ENCODE measurements around the gene GPI. TPM values are rescaled to one million over a fixed set of nuclear protein-coding genes. Genes with fewer than 3 reads are reported as not detected.

Gene GPI
- total RNA-seq, 2 experiments from 2014 or later, result 658 to 662 TPM

DNA sequence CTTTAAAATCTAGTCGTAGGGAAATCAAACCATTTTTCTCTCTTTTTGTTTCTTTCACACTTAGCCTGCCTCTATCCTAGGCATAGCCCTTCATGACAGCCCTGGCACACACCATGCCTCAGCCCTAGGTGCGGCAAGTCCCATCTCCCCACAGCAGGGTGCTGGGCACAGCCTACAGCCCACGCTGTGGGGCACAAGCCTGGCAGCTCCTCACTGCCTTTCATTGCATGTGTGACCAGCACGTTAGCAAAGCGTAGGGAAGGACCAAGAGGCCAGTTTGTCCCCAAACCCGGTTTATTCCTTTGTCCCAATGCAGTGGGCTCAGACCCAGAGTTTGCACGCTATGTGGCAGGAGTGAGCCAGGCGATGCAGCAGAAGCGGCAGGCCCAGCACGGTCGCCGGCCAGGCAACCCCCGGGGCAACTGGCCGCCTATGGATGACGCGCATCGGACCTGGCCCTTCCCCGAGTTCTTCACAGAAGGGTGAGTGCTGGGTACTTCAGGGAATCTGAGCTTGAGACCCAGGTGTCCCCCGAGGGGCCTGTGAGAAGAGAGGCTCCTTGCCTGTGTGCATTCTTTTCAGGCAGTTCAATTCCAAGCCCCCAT, 17.3 kb upstream of the GPI start:
- ChIA-PET CTCF (interaction anchor here (1.7 to 3.7 kb wide), 2 partner anchors 10 to 12 kb away, joined by 4 to 15 read pairs; no protein-coding TSS in a partner anchor), POLR2A (no interaction called here)
- DNase-seq, result no peak
- Mint-ChIP-seq H3K36me3 (ENCODE audit: low read depth) (peaks cover 22% of the 10 kb centered on the region), H3K27me3 (no peaks in the 10 kb centered on the region), H3K4me3 (no peak overlapping the region), H3K4me1 (peaks cover 39% of the 10 kb centered on the region), H3K27ac (no peak overlapping the region), H3K9me3 (no peaks in the 10 kb centered on the region)

DNA sequence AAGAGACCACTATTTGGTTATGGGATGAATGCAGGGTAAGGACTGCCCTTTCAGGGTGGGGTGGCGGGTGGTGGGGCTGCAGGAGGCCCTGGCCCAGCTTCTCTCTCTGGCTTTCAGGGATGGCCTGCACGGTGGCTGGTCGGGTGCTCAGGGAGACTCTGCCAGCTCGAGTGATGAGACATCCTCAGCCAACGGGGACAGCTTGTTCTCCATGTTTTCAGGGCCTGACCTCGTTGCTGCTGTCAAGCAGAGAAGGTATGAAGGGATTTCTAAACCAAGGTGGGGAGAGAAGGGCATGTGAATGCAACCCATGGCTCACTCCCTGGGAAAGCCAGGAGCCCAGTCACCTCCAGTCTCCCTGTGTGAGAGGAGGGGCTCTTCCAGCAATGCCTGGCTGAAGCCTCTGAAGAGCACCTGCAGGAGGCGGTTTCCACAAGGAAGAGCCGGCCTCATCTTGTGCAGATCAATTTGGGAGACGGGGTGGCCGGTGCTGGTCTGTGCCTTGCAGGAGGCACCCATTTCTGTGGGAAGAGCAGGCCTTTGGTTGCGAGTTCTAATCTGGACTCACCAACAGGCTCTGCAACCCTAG, 16.0 kb upstream of the GPI start:
- peaks cover 39% of the 10 kb centered on the region for H3K4me1 Mint-ChIP-seq

DNA sequence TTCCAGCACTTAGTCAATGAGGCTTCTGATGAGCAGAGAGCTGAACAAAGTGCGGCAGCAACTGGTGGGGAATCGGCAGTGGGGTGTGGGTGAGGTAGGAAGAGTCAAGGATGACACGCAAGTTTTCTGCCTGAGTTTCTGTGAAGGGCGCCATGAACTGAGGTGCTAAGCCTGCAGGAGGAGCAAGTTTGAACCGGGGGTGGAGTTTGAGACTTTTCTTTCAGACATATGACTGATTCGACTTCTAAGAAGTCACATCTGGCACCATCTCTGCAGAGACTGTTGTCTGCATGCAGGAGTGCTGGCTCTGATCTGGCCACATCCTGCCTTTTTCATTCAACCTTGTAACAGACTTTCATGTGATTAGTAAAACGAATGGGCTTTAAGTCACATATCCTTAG, 14.8 kb upstream of the GPI start:
- CTCF ChIA-PET, result interaction anchor here (1.6 to 3.7 kb wide), 2 partner anchors 9 to 15 kb away, joined by 5 to 15 read pairs; no protein-coding TSS in a partner anchor
- H3K36me3 Mint-ChIP-seq (ENCODE audit: low read depth), result peaks cover 22% of the 10 kb centered on the region
- H3K27me3 Mint-ChIP-seq, result no peaks in the 10 kb centered on the region
- no peaks in the 10 kb centered on the region for H3K9me3 Mint-ChIP-seq
- H3K4me3 Mint-ChIP-seq, result peak overlapping the region; percentile 26
- POLR2A ChIA-PET, result interaction anchor here (0.9 to 2.7 kb wide), 9 partner anchors 10 to 122 kb away, joined by 3 to 20 read pairs (median 4); partner anchors contain the start of gene GPI
- DNase-seq, result peak; percentile 86
- peak overlapping the region; percentile 97 for H3K27ac Mint-ChIP-seq
- peaks cover 39% of the 10 kb centered on the region for H3K4me1 Mint-ChIP-seq

More for the DNA sequence above, 16.0 kb upstream of the GPI start:
- Mint-ChIP-seq H3K9me3 (no peaks in the 10 kb centered on the region), H3K27ac (peak overlapping the region; percentile 97), H3K4me3 (no peak overlapping the region), H3K27me3 (no peaks in the 10 kb centered on the region), H3K36me3 (ENCODE audit: low read depth) (peaks cover 19% of the 10 kb centered on the region)
- ChIA-PET POLR2A (interaction anchor here (1.0 to 2.7 kb wide), 4 partner anchors 11 to 86 kb away, joined by 3 to 20 read pairs (median 4); no protein-coding TSS in a partner anchor), CTCF (interaction anchor here (0.6 to 3.7 kb wide), 2 partner anchors 10 to 571 kb away, joined by 3 to 15 read pairs; no protein-coding TSS in a partner anchor)
- no peak for DNase-seq

DNA sequence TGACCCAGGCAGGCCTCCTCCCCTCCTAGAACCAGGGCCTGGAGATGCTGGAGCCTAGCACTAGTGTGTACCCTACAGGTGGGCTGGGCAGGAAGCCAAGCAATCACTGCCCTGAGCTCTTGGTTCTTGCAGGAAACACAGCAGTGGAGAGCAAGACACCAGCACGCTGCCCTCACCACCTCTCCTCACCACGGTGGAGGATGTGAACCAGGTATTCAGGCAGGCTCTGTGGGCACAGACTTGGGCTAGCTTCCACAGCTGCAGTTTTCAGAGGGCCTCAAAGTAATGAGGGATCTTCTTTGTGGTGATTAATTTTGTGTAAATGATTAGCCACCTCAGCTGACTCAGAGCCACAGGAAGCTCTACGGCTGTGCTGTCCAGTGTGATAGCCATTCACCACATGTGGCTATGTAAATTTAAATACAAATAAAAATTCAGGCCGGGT, 13.6 kb upstream of the GPI start:
- CTCF ChIA-PET, result interaction anchor here (0.8 to 3.7 kb wide), 3 partner anchors 8 to 16 kb away, joined by 3 to 15 read pairs (median 5); no protein-coding TSS in a partner anchor
- DNase-seq, result peak; percentile 68
- POLR2A ChIA-PET, result interaction anchor here (1.0 to 2.7 kb wide), 7 partner anchors 8 to 179 kb away, joined by 3 to 20 read pairs (median 6); partner anchors contain the start of genes GPI, LSM14A and UBA2
- no peaks in the 10 kb centered on the region for H3K27me3 Mint-ChIP-seq
- H3K36me3 Mint-ChIP-seq (ENCODE audit: low read depth), result peaks cover 13% of the 10 kb centered on the region
- peak overlapping the region; percentile 17 for H3K4me3 Mint-ChIP-seq
- peak overlapping the region; percentile 97 for H3K27ac Mint-ChIP-seq
- H3K9me3 Mint-ChIP-seq, result no peaks in the 10 kb centered on the region
- peaks cover 32% of the 10 kb centered on the region for H3K4me1 Mint-ChIP-seq

DNA sequence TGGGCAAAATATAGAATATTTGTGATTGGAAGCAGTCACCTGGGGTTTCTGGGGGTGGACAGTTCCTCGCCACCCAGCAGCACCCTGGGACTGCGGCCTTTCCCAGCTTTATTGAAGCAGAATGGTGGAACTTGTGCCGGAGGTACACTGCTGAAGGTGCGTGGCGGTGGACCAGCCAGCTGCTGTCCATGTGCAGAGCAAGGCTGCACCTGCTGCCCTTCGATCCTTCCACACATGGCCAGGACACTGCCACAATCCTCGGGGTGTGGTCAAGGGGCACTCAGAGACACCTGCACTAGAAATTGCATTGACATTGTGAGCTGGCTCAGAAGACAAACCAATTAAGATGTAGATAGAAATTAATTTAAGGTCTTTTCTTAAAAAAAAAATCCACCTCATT, 11.4 kb upstream of the GPI start:
- ChIA-PET POLR2A (interaction anchor here (1.1 to 1.5 kb wide), 4 partner anchors 12 to 182 kb away, joined by 3 to 4 read pairs (median 3); partner anchors contain the start of genes LSM14A and UBA2), CTCF (no interaction called here)
- no peak for DNase-seq

DNA sequence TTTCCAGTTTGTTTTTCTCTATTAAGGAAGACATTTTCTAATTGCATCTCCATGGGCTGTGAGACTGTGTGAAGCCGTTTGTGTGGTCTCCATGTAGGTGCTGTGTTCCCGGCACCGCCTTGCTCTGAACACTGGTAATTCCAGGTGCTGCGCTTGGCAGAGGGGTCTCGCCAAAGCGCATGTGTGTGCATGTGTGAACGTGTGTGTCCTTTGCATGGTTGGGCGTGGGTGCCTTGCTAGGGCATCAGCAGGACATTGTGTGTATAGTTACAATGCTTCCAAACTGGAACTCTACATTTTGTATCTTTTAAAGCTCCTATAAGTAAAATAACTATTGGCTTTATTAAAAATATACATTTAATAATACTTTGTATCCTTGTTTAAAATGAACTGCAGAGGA, 9.8 kb upstream of the GPI start:
- no peak for DNase-seq
- peaks cover 14% of the 10 kb centered on the region for H3K36me3 Mint-ChIP-seq (ENCODE audit: low read depth)
- ChIA-PET CTCF (interaction anchor here (0.8 kb wide), 1 partner anchor 9 kb away, joined by 3 read pairs; no protein-coding TSS in a partner anchor), POLR2A (interaction anchor here (1.5 kb wide), 1 partner anchor 11 kb away, joined by 5 read pairs; no protein-coding TSS in a partner anchor)
- H3K4me1 Mint-ChIP-seq, result peaks cover 44% of the 10 kb centered on the region
- no peaks in the 10 kb centered on the region for H3K27me3 Mint-ChIP-seq
- no peaks in the 10 kb centered on the region for H3K9me3 Mint-ChIP-seq
- H3K4me3 Mint-ChIP-seq, result no peak overlapping the region
- H3K27ac Mint-ChIP-seq, result no peak overlapping the region

More for the DNA sequence above, 11.4 kb upstream of the GPI start:
- Mint-ChIP-seq H3K36me3 (ENCODE audit: low read depth) (peaks cover 17% of the 10 kb centered on the region), H3K4me1 (peaks cover 43% of the 10 kb centered on the region), H3K27me3 (no peaks in the 10 kb centered on the region), H3K9me3 (no peaks in the 10 kb centered on the region), H3K27ac (no peak overlapping the region), H3K4me3 (no peak overlapping the region)

DNA sequence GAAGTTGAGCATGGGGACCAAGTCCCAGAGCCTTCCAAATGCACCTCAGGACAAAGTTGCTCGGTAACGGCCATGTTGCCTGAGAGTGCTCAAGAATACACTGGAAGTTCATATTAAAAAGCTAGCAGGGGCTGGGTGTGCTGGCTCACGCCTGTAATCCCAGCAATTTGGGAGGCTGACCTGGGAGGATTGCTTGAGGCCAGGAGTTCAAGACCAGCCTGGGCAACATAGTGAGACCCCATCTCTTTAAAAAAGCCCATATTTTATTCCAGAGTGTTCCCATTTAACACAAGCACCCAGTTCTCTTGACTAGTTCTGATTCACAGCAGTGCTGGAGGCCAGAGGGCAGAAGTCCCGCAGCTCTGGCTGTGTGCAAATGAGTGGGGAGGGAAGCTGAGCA, 8.1 kb upstream of the GPI start:
- Mint-ChIP-seq H3K4me3 (no peak overlapping the region), H3K9me3 (no peaks in the 10 kb centered on the region), H3K4me1 (peaks cover 38% of the 10 kb centered on the region), H3K27ac (no peak overlapping the region), H3K27me3 (no peaks in the 10 kb centered on the region), H3K36me3 (ENCODE audit: low read depth) (peaks cover 11% of the 10 kb centered on the region)
- ChIA-PET CTCF (no interaction called here), POLR2A (interaction anchor here (1.1 to 3.6 kb wide), 3 partner anchors 10 to 186 kb away, joined by 3 to 19 read pairs (median 5); partner anchors contain the start of gene LSM14A)
- no peak for DNase-seq

DNA sequence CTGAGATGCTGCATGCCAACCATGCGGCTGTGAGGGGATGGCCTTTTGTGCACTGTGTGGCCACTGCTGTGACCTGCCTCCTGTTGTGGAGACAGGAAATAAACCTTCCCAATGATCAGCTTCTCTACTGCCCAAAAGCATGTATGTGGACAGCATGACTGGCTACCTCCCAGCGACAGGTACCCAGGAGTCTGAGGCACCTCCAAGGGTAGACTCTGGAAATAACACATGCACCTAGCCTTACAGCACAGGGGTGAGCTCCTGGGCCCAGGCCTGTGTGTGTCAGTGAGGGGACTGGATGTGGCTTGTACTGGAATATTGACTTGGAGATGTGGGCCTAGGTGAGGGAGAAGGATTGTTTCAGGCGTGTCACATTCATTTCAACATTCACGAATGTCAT, 7.6 kb upstream of the GPI start:
- Mint-ChIP-seq H3K27me3 (no peaks in the 10 kb centered on the region), H3K9me3 (no peaks in the 10 kb centered on the region), H3K36me3 (ENCODE audit: low read depth) (peaks cover 11% of the 10 kb centered on the region), H3K27ac (peak overlapping the region; percentile 77), H3K4me1 (peaks cover 37% of the 10 kb centered on the region), H3K4me3 (no peak overlapping the region)
- ChIA-PET CTCF (no interaction called here), POLR2A (interaction anchor here (1.1 to 3.6 kb wide), 2 partner anchors 138 to 186 kb away, joined by 3 to 19 read pairs; partner anchors contain the start of gene LSM14A)
- no peak for DNase-seq

DNA sequence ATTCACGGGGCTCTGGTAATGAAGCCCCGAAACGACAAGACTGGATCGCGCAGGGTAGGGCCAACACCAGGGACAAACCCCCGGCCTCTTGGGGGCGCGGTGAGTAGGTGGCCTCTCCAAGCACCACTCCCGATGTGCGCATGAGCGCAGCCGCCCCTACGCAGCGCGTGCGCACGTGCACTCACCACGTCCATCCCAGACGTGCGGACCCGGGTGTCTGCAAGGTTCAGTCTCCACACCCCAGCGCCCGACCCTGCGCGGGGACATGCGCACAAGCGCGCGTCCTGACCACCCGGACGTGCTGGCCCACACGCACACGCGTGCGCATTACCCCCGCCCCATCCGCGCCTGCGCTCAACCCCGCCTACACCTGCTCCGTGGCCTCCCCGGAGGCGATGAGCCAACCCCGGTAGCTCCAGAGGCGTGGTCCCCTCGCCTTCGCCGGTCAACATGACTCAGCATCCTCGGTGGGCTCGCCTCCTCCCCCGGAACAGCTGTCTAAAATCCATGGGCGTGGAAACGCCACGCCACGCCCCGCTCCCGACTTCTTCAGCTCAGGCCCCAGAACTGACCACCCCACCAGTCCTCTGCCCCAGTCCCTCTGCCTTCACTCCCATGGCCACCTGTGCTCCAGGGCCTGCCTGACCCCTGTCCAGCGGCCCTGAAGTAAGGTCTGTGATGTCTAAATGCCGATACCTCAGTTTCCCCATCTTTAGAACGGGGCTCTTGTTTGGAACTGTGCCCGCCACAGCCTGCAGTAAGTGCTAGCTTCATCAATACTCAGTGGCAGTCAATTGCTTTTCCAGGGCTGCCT, 5.6 kb upstream of the GPI start:
- Mint-ChIP-seq H3K9me3 (no peaks in the 10 kb centered on the region), H3K27ac (peak overlapping the region; percentile 90), H3K36me3 (ENCODE audit: low read depth) (peaks cover 11% of the 10 kb centered on the region), H3K27me3 (no peaks in the 10 kb centered on the region), H3K4me3 (peak overlapping the region; percentile 83), H3K4me1 (peaks cover 50% of the 10 kb centered on the region)
- DNase-seq, result peak; percentile 98
- CTCF ChIA-PET, result interaction anchor here (0.6 to 2.8 kb wide), 16 partner anchors 8 to 1651 kb away, joined by 3 to 15 read pairs (median 4); no protein-coding TSS in a partner anchor
- POLR2A ChIA-PET, result interaction anchor here (1.0 to 3.6 kb wide), 6 partner anchors 9 to 188 kb away, joined by 3 to 20 read pairs (median 12); partner anchors contain the start of genes LSM14A and UBA2

DNA sequence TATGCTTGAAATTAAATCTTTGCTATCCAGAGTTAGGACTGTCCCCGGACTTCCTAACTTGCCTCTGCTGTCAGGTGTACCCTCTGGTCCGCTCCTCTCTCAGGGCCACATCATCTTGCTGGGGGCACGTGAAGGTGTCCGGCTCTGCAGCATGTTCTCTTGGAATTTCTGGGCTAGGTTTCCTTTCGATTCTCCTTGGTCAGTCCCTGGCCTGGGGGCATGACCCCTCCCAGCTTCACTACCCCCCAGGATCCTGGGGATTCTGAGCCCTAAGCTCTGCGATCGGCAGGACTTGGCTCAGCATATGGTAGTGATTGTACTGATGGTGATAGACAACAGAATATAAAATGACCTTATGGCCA, 5.1 kb upstream of the GPI start:
- no peak for DNase-seq
- ChIA-PET CTCF (interaction anchor here (0.7 to 2.8 kb wide), 12 partner anchors 9 to 188 kb away, joined by 3 to 15 read pairs (median 4); no protein-coding TSS in a partner anchor), POLR2A (interaction anchor here (1.4 to 3.6 kb wide), 5 partner anchors 9 to 189 kb away, joined by 4 to 20 read pairs (median 14); partner anchors contain the start of genes LSM14A and UBA2)
- H3K27ac Mint-ChIP-seq, result peak overlapping the region; percentile 90
- peaks cover 11% of the 10 kb centered on the region for H3K36me3 Mint-ChIP-seq (ENCODE audit: low read depth)
- no peaks in the 10 kb centered on the region for H3K27me3 Mint-ChIP-seq
- H3K4me1 Mint-ChIP-seq, result peaks cover 55% of the 10 kb centered on the region
- H3K9me3 Mint-ChIP-seq, result no peaks in the 10 kb centered on the region
- peak overlapping the region; percentile 83 for H3K4me3 Mint-ChIP-seq

DNA sequence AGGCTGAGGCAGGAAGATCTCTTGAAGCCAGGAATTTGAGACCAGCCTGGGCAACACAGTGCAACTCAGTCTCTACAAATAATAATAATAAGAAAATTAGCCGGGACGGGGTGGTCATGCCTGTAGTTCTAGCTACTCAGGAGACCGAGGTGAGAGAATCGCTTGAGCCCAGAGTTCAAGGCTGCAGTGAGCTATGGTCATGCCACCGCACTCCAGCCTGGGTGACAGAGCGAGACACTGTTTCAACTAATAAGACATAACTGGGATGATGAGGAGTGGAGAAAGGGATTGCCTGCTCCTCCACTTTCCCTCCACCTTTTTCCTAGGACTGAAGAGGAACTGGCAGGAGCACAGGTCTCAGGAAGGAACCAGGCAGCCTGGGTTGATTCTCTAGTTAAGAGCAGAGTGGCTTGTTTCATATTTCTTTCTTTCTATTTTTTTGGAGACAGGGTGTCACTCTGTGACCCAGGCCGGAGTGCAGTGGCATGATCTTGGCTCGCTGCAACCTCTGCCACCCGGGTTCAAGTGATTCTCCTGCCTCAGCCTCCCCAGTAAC, 4.6 kb upstream of the GPI start:
- Mint-ChIP-seq H3K27me3 (no peaks in the 10 kb centered on the region), H3K4me1 (peaks cover 55% of the 10 kb centered on the region), H3K36me3 (ENCODE audit: low read depth) (peaks cover 11% of the 10 kb centered on the region), H3K27ac (peak overlapping the region; percentile 90), H3K4me3 (peak overlapping the region; percentile 83), H3K9me3 (no peaks in the 10 kb centered on the region)
- ChIA-PET POLR2A (interaction anchor here (1.7 to 3.6 kb wide), 4 partner anchors 10 to 189 kb away, joined by 9 to 20 read pairs (median 16); partner anchors contain the start of genes LSM14A and UBA2), CTCF (interaction anchor here (1.2 to 2.8 kb wide), 3 partner anchors 11 to 189 kb away, joined by 5 to 15 read pairs (median 6); no protein-coding TSS in a partner anchor)
- no peak for DNase-seq

DNA sequence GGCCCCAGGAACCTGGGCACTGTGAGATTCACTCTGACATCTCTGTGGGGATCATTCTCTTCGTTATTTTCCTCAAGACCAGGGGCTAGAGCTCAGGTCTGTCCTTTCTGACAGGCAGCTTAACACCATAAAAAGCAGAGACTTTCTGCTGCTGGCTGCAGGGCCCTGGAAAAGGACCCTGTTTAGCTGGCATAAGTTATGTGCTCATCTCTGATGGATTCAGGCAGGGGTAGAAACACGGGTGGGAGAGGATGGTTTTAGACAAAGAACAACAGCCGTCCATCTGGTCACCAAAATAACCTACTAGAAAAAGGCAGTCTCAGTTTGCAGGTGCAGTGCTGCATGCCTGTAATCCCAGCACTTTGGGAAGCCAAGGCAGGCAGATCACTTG, 2.3 kb upstream of the GPI start:
- DNase-seq, result no peak
- H3K27ac Mint-ChIP-seq, result no peak overlapping the region
- POLR2A ChIA-PET, result interaction anchor here (1.2 to 1.4 kb wide), 2 partner anchors 13 to 65 kb away, joined by 3 read pairs; partner anchors contain the start of gene UBA2
- H3K9me3 Mint-ChIP-seq, result no peaks in the 10 kb centered on the region
- CTCF ChIA-PET, result interaction anchor here (1.0 to 1.3 kb wide), 2 partner anchors 9 to 137 kb away, joined by 3 read pairs; no protein-coding TSS in a partner anchor
- no peaks in the 10 kb centered on the region for H3K27me3 Mint-ChIP-seq
- H3K4me3 Mint-ChIP-seq, result no peak overlapping the region
- H3K36me3 Mint-ChIP-seq (ENCODE audit: low read depth), result peaks cover 33% of the 10 kb centered on the region
- H3K4me1 Mint-ChIP-seq, result peaks cover 72% of the 10 kb centered on the region

All from activated CD4-positive, alpha-beta memory T cell treated with anti-CD3 and anti-CD28 coated beads, Interleukin-2, amount 10 ng/mL, durations not matched to agents 7 days and 5 days (primary cell).